ENCODE results near the gene TBXAS1. TPM values are rescaled to one million over a fixed set of nuclear protein-coding genes. Genes with fewer than 3 reads are reported as not detected.

The TBXAS1 gene
- total and polyA plus RNA-seq, 2 experiments from 2014 or later = 1.3 TPM; not detected in 1

GRCh38 chr7:140016540-140016939 is 187.5 kb downstream of the TBXAS1 start:
- no peaks in the 10 kb centered on the region for H4K20me1 ChIP-seq (replicated peaks; ENCODE audit: insufficient read depth)
- H3K9me2 ChIP-seq (ENCODE audit: insufficient read depth) = no peaks in the 10 kb centered on the region
- H3K79me2 ChIP-seq (replicated peaks; ENCODE audit: insufficient read depth) = no peaks in the 10 kb centered on the region
- H3K36me3 ChIP-seq (ENCODE audit: insufficient read depth) = no peaks in the 10 kb centered on the region
- Mint-ChIP-seq H3K27ac (no peak overlapping the region), H3K9me3 (no peaks in the 10 kb centered on the region), H3K4me1 (peaks cover 7% of the 10 kb centered on the region), H3K36me3 (ENCODE audit: low read depth) (no peaks in the 10 kb centered on the region), H3K4me3 (no peak overlapping the region), H3K27me3 (ENCODE audit: insufficient read depth, low read depth, poor library complexity) (peaks cover 13% of the 10 kb centered on the region)
- no peak overlapping the region for H3K27ac ChIP-seq (ENCODE audit: low read depth)
- TF ChIP-seq ZNF114 (CRISPR knock-in tag; IDR thresholded peaks at IDR 0.05) (no peak), CREB1 (CRISPR knock-in tag; IDR thresholded peaks at IDR 0.05; ENCODE audit: low read depth) (no peak), JUNB (IDR thresholded peaks at IDR 0.05; ENCODE audit: unreplicated experiment) (no peak), CTCF (conservative IDR thresholded peaks at IDR 0.05; ENCODE audit: low read depth in 2 of 2) (no peak), ZNF462 (CRISPR knock-in tag; IDR thresholded peaks at IDR 0.05) (no peak), NANOG (IDR thresholded peaks at IDR 0.05; ENCODE audit: borderline replicate concordance) (no peak), STAT1 (IDR thresholded peaks at IDR 0.05; ENCODE audit: unreplicated experiment) (no peak), EZH2phosphoT487 (IDR thresholded peaks at IDR 0.05; ENCODE audit: unreplicated experiment) (no peak), REST (IDR thresholded peaks at IDR 0.05; ENCODE audit: unreplicated experiment) (no peak), EZH2 (IDR thresholded peaks at IDR 0.05; ENCODE audit: low read depth, unreplicated experiment) (no peak), ZNF331 (CRISPR knock-in tag; IDR thresholded peaks at IDR 0.05; ENCODE audit: low read depth) (no peak)
- DNase-seq (ENCODE audit: low spot score) = no peak
- no peak overlapping the region for H2AFZ ChIP-seq
- no peaks in the 10 kb centered on the region for H3K27me3 ChIP-seq (ENCODE audit: insufficient read depth)
- no peaks in the 10 kb centered on the region for H3F3A ChIP-seq (replicated peaks; ENCODE audit: low read depth)
- no peak overlapping the region for H3K4me3 ChIP-seq
- ATAC-seq = no peak
- H3K4me1 ChIP-seq (ENCODE audit: insufficient read depth) = no peaks in the 10 kb centered on the region
- no peak overlapping the region for H3K4me2 ChIP-seq
